ENCODE results near the gene MEX3A. TPM values are rescaled to one million over a fixed set of nuclear protein-coding genes. Genes with fewer than 3 reads are reported as not detected.

The MEX3A gene
- total and polyA plus RNA-seq, 9 donors, result 3.5 to 12.4 (median 9.1) TPM

- intact Hi-C loops (cut with DNase I), result loop anchor here in 1 of 4 donors (2.0 kb wide), 1 partner anchor 26 kb away; the partner anchor contains the start of gene LAMTOR2
- Histone ChIP-seq H3K9me3 (no peaks in the 10 kb centered on the region), H3K4me1 (ENCODE audit: insufficient read depth) (peaks cover 2% of the 10 kb centered on the region), H3K36me3 (no peaks in the 10 kb centered on the region), H3K27ac (peak overlapping the region; percentile 47 to 66), H3K27me3 (no peaks in the 10 kb centered on the region), H3K4me3 (no peak overlapping the region)
- DNase-seq, result peak; percentile 40 to 53 (median 50)
- TF ChIP-seq CTCF (IDR thresholded peaks at IDR 0.05), result no peak
- TF ChIP-seq POLR2A (IDR thresholded peaks at IDR 0.05), result no peak
- TF ChIP-seq EP300 (IDR thresholded peaks at IDR 0.05), result no peak
- WGBS, 3 donors, result 18 to 42% (median 21%) methylated on average over 8 of the region's 8 CpGs
Measured at GRCh38 chr1:156080241-156080862, 1.9 kb downstream of the MEX3A start.

GRCh38 chr1:156079762-156080161, 2.5 kb downstream of the MEX3A start:
- Histone ChIP-seq H3K27ac (peak overlapping the region in 1 of 2 donors; percentile 66), H3K4me1 (ENCODE audit: insufficient read depth) (peaks cover 2% of the 10 kb centered on the region), H3K9me3 (no peaks in the 10 kb centered on the region), H3K4me3 (no peak overlapping the region), H3K27me3 (no peaks in the 10 kb centered on the region), H3K36me3 (no peaks in the 10 kb centered on the region)
- intact Hi-C loops (cut with DNase I), result loop anchor here in 1 of 4 donors (2.0 kb wide), 1 partner anchor 25 kb away; the partner anchor contains the start of gene LAMTOR2
- 66 to 68% (median 67%) methylated on average over 5 of the region's 5 CpGs for WGBS, 3 donors
- DNase-seq, result no peak
- TF ChIP-seq CTCF (IDR thresholded peaks at IDR 0.05) (no peak), EP300 (IDR thresholded peaks at IDR 0.05) (no peak), POLR2A (IDR thresholded peaks at IDR 0.05) (no peak)

- no peak overlapping the region for H3K4me3 ChIP-seq
- no peaks in the 10 kb centered on the region for H3K27me3 ChIP-seq
- intact Hi-C loops (cut with DNase I), result no loop called here
- DNase-seq, result no peak
- 83 to 91% (median 89%) methylated on average over 5 of the region's 5 CpGs for WGBS, 3 donors
- H3K9me3 ChIP-seq, result no peaks in the 10 kb centered on the region
- peaks cover 2% of the 10 kb centered on the region for H3K4me1 ChIP-seq (ENCODE audit: insufficient read depth)
- H3K36me3 ChIP-seq, result no peaks in the 10 kb centered on the region
- no peak for TF ChIP-seq CTCF (IDR thresholded peaks at IDR 0.05)
- TF ChIP-seq EP300 (IDR thresholded peaks at IDR 0.05), result no peak
- TF ChIP-seq POLR2A (IDR thresholded peaks at IDR 0.05), result no peak
- no peak overlapping the region for H3K27ac ChIP-seq
Measured at GRCh38 chr1:156078728-156079127, 3.5 kb downstream of the MEX3A start.

- Histone ChIP-seq H3K4me3 (no peak overlapping the region), H3K9me3 (no peaks in the 10 kb centered on the region), H3K4me1 (ENCODE audit: insufficient read depth) (peaks cover 2% of the 10 kb centered on the region), H3K36me3 (no peaks in the 10 kb centered on the region), H3K27me3 (no peaks in the 10 kb centered on the region), H3K27ac (no peak overlapping the region)
- DNase-seq, result no peak
- 83 to 93% (median 87%) methylated on average over 18 to 19 of the region's 19 CpGs for WGBS, 3 donors
- intact Hi-C loops (cut with DNase I), result no loop called here
- TF ChIP-seq CTCF (IDR thresholded peaks at IDR 0.05), result no peak
- TF ChIP-seq EP300 (IDR thresholded peaks at IDR 0.05), result no peak
- TF ChIP-seq POLR2A (IDR thresholded peaks at IDR 0.05), result no peak
Measured at GRCh38 chr1:156077430-156077760, 4.9 kb downstream of the MEX3A start.

Data from ovary (tissue), 9 donors.